AG10803 (cell line): ENCODE measurements around the gene DGAT2L6.
A peak's percentile ranks its signal among the peaks of the same experiment; 100 is the strongest.

Source experiments
- DNase-seq: peaks from one replicate; pipeline ENCODE4 v3.0.0; 2010; ENCODE audit warnings: low read depth
- H3K4me3 ChIP-seq: 2 replicates; pipeline ENCODE4 v1.5.1; 2011; ENCODE audit warnings: mild to moderate bottlenecking, low read length, control low read depth
- TF ChIP-seq, protein P1 (sequence below): conservative IDR thresholded peaks from 2 replicates; pipeline ENCODE4 v1.5.1; 2011; ENCODE audit warnings: mild to moderate bottlenecking, low read length, control low read depth, inconsistent platforms

The DGAT2L6 gene

DNA sequence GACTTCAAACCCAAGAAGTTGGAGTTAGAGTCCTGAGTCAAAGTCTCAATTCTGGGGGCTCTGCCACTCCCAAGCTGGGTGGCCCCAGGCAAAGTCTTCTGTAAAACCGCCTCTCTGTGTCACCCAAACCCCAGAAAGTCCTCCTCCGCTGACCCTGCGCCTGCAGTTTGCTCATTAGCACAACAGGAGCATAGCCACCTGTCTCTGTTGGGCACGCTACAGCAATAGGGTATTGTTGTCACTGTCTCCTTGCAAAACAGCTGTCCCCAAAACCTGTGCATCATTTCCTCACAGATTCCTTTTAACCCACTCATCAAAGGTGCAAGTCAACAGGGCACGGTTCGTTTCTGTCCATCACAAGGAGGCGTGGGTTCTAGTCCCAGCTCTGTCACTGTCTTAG is 8.0 kb upstream of the DGAT2L6 start:
- DNase-seq: no peak
- H3K4me3 ChIP-seq: no peak overlapping the region
- TF ChIP-seq, protein P1, sequence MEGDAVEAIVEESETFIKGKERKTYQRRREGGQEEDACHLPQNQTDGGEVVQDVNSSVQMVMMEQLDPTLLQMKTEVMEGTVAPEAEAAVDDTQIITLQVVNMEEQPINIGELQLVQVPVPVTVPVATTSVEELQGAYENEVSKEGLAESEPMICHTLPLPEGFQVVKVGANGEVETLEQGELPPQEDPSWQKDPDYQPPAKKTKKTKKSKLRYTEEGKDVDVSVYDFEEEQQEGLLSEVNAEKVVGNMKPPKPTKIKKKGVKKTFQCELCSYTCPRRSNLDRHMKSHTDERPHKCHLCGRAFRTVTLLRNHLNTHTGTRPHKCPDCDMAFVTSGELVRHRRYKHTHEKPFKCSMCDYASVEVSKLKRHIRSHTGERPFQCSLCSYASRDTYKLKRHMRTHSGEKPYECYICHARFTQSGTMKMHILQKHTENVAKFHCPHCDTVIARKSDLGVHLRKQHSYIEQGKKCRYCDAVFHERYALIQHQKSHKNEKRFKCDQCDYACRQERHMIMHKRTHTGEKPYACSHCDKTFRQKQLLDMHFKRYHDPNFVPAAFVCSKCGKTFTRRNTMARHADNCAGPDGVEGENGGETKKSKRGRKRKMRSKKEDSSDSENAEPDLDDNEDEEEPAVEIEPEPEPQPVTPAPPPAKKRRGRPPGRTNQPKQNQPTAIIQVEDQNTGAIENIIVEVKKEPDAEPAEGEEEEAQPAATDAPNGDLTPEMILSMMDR: no peak

DNA sequence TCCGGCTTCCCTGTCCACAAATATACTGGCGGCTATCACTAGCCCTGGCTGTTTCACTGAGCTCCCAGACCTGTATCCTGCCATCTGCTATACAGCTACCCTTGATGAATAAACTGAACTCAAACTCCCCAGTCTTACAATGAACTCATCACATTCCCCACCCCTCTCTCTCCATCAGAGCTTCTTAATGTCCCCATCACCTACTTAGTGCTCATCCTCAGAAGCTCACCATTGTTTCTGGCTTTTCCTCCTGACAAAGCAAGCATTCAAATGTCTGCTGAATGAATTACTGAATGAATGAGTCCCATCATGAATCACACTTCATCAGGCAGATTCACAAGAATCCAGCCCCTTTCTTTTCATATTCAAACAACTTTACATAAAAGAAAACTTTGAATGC is 5.7 kb upstream of the DGAT2L6 start:
- TF ChIP-seq, protein P1: no peak
- no peak for DNase-seq
- H3K4me3 ChIP-seq: no peak overlapping the region

DNA sequence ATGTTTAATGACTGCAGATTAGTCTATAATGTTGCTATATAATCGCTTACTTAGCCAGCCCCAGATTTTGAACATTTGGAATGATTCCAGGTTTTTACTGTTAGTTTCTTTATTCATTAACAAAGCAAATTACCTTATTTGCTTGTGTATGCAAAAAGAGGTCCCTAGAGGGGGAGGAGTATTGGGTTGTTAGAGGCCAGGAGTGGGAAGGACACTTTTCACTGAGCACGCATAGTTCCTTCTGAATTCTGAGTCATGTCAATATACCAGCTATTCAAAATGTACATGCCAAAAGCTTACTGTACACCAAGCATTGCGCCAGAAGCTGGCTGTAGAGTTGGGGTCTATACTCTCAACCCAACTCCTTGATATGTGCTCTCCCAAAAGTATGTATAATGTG is 5.1 kb upstream of the DGAT2L6 start:
- TF ChIP-seq, protein P1: no peak
- H3K4me3 ChIP-seq: no peak overlapping the region
- DNase-seq: no peak

DNA sequence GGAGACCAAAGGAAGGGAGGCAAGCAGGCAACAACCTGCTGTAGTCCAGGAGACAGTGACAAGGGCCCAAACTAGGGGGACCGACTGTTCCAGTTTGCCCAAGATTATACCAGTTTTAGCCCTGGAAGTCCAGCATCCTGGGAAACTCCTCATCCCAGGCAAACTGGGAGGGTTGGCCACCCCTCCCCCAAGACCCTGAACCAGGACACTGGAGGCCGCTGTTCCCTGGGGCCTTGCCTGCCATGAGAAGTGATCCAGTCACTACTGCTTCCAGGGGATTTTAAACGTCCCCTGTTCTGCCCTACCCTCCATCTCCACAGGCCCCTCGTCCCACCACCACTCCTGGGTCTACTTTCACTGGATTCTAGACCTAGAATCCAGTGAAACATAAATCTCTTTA is 4.3 kb upstream of the DGAT2L6 start:
- DNase-seq: no peak
- TF ChIP-seq, protein P1: no peak
- H3K4me3 ChIP-seq: no peak overlapping the region

DNA sequence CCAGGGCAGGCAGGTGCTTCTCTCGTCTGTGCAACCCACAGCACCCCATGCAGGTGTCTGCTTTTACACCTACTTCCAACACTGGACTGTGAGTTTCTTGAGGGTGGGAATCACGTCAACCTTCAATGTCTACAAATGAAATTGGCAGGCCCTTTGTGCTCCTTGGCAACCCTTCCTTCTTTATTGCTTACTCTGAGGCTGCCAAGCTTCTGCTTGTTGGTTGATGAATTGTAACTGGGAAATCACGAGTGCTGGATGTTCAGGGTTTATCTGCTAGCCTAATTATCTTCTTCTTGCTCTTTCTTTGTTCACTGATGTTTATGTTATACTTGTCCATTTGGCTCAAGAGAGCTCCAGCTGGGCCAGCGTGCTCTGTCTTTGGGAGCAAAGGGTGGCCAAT is 2.5 kb upstream of the DGAT2L6 start:
- peak; percentile 9 for DNase-seq
- TF ChIP-seq, protein P1: no peak
- no peak overlapping the region for H3K4me3 ChIP-seq

DNA sequence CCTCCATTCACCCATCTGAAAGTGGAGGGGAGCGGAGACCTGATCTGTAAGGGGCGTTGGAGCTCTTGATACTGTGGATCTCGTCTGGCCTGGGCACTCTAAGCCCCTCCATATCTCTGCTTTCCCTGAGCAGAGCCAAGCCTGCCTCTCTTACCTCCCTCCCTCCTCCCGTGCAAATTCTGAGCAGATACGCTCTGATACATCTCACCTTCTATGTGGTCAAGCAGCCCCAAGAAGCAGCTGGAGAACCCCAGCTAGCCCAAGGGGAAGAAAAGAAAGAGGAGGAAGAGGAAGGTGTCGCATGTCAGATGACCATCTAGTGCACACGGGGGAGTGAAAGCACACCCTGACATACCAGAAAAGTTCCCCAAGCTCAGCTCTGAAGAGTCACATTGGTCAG is 1.9 kb upstream of the DGAT2L6 start:
- TF ChIP-seq, protein P1: no peak
- DNase-seq: no peak
- H3K4me3 ChIP-seq: no peak overlapping the region

DNA sequence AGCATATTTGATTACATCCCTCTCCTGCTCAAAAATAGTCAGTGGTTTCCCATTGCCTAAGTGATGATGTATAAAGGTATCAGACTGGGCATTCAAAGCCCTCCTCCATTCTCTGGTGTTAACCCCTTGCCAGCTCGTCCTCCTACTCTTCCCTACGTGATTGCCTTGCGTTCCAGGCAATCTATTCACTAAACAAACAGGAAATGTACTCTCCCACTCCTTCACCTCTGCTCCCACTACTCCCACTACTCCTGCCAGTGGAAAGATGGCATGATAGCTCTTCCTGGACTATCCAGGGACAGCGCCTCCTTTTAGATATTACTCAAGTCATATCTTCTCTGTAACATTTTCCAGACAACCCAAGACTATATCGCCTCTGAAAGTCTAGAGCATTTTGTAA is 5.8 kb downstream of the DGAT2L6 start:
- TF ChIP-seq, protein P1: no peak
- no peak for DNase-seq
- no peak overlapping the region for H3K4me3 ChIP-seq
